IPS-18c (cell line): ENCODE measurements around the gene LSR.

Experiments used
- H3K4me3 ChIP-seq: 2 replicates; pipeline ENCODE4 v1.7.0; 2013; ENCODE audit warnings: low read depth, mild to moderate bottlenecking, low read length, moderate library complexity; ENCODE audit not compliant: insufficient read depth
- H3K9me3 ChIP-seq: one replicate; pipeline ENCODE4 v1.6.1; 2013; ENCODE audit warnings: mild to moderate bottlenecking, low read length, moderate library complexity; ENCODE audit not compliant: control insufficient read depth, insufficient read depth

Gene LSR

GRCh38 chr19:35290381-35291127 lies 41.8 kb downstream of the LSR start:
- Histone ChIP-seq H3K4me3 (no peak overlapping the region), H3K9me3 (no peaks in the 10 kb centered on the region)

- H3K4me3 ChIP-seq, result no peak overlapping the region
Measured at GRCh38 chr19:35291259-35291658, 42.5 kb downstream of the LSR start.

GRCh38 chr19:35291916-35292315 lies 43.1 kb downstream of the LSR start, which contains the start of gene MAG:
MAG (plus strand) TSS chr19:35292161; CDS start chr19:35295409, 3,248 bp downstream.
- H3K4me3 ChIP-seq, result no peak within 1 kb of the TSS
- no peaks in the 10 kb centered on the region for H3K9me3 ChIP-seq

More at GRCh38 chr19:35291259-35291658, 42.5 kb downstream of the LSR start:
- no peaks in the 10 kb centered on the region for H3K9me3 ChIP-seq

- H3K9me3 ChIP-seq, result no peaks in the 10 kb centered on the region
Measured at GRCh38 chr19:35292421-35293362, 43.9 kb downstream of the LSR start.

GRCh38 chr19:35293363-35293739 lies 44.5 kb downstream of the LSR start:
- H3K4me3 ChIP-seq, result no peak overlapping the region
- H3K9me3 ChIP-seq, result no peaks in the 10 kb centered on the region

More at GRCh38 chr19:35292421-35293362, 43.9 kb downstream of the LSR start:
- H3K4me3 ChIP-seq, result no peak overlapping the region

GRCh38 chr19:35293808-35294207 lies 45.0 kb downstream of the LSR start:
- Histone ChIP-seq H3K9me3 (no peaks in the 10 kb centered on the region), H3K4me3 (no peak overlapping the region)

- H3K4me3 ChIP-seq, result no peak overlapping the region
- no peaks in the 10 kb centered on the region for H3K9me3 ChIP-seq
Measured at GRCh38 chr19:35294328-35294727, 45.5 kb downstream of the LSR start.

GRCh38 chr19:35294859-35295791 lies 46.3 kb downstream of the LSR start:
- no peak overlapping the region; the same call in 1 of the 2 replicates for H3K4me3 ChIP-seq

GRCh38 chr19:35295792-35296462 lies 47.1 kb downstream of the LSR start:
- Histone ChIP-seq H3K4me3 (no peak overlapping the region; the same call in 1 of the 2 replicates), H3K9me3 (no peaks in the 10 kb centered on the region)

More at GRCh38 chr19:35294859-35295791, 46.3 kb downstream of the LSR start:
- no peaks in the 10 kb centered on the region for H3K9me3 ChIP-seq

- Histone ChIP-seq H3K9me3 (no peaks in the 10 kb centered on the region), H3K4me3 (no peak overlapping the region)
Measured at GRCh38 chr19:35296644-35297514, 48.1 kb downstream of the LSR start.

- Histone ChIP-seq H3K9me3 (no peaks in the 10 kb centered on the region), H3K4me3 (no peak overlapping the region)
Measured at GRCh38 chr19:35297515-35297848, 48.7 kb downstream of the LSR start.

GRCh38 chr19:35297922-35298321 lies 49.1 kb downstream of the LSR start:
- H3K4me3 ChIP-seq, result no peak overlapping the region
- H3K9me3 ChIP-seq, result no peaks in the 10 kb centered on the region

GRCh38 chr19:35298561-35298972 lies 49.8 kb downstream of the LSR start:
- Histone ChIP-seq H3K4me3 (no peak overlapping the region), H3K9me3 (no peaks in the 10 kb centered on the region)

GRCh38 chr19:35299523-35300338 lies 50.9 kb downstream of the LSR start:
- H3K4me3 ChIP-seq, result no peak overlapping the region
- H3K9me3 ChIP-seq, result no peaks in the 10 kb centered on the region

- no peaks in the 10 kb centered on the region for H3K9me3 ChIP-seq
- H3K4me3 ChIP-seq, result no peak overlapping the region
Measured at GRCh38 chr19:35300339-35300649, 51.5 kb downstream of the LSR start.
